Stimulated activated CD4-positive, alpha-beta T cell treated with anti-CD3 and anti-CD28 coated beads, TNF-alpha, amount 100 ng/mL, for 48 hours (primary cell): ENCODE measurements around the gene TBC1D1.
"Not testable (repeated sequence)": the region's sequence is repeated elsewhere in the genome, so short reads cannot be mapped to it uniquely, and the experiment has no call there.

Experiments used
- DNase-seq, 3 donors: peaks; one replicate each; pipeline ENCODE4 v3.0.0-alpha.2; 2020; ENCODE audit warnings: low read depth in 3 of 3

Gene TBC1D1

GRCh38 chr4:37889849-37890800 lies 759 bp upstream of the TBC1D1 start:
- peak in 1 of 3 donors; percentile 14 for DNase-seq

DNA sequence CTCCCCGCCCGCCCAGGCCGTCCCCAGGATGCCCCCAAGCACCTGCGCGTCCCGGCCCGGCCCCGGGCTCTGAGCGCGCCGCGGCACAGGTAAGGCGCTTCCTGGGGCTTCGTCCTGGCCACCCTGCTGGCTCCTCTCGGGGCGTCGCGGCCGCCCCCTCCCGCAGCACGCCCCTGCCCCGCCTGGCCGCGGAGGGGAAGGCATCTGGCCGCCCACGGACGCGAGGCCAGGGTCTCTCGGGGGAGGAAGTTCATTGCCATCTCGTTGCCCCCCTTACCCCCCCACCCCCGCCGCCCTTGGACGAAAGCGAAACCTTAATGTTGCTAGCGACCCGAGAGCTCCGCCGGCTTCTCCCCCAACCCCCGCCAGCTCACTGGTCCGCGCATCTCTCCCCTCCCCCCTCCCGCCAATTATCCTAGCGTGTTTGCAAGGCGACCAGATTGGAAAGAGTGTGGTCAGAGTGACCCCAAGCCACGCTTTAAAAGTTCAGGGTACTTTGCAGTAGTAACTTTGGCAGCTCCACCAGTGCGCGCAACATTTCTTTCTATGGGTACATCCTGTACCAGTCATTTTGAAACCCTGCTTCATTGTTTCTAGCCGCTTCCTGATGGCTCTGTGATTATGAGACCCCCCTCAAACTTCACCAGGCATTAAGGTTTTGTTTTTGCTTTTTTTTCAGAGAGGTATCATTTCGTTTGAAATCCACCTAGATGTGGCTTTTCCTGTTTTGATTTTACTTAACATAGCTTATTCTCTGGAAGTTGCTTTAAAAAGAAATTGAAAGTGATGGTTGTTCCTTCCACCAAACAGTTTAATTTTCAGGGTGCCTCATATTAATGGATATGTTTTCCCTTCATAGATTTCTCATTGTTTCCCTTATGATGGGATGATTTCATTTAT lies 626 bp downstream of the TBC1D1 start:
- peak; percentile 20 to 41 (median 33) for DNase-seq

GRCh38 chr4:37892641-37893040 lies 1.8 kb downstream of the TBC1D1 start:
- peak; percentile 33 to 49 (median 33) for DNase-seq

GRCh38 chr4:37893164-37893563 lies 2.3 kb downstream of the TBC1D1 start:
- DNase-seq: no peak

GRCh38 chr4:37895271-37895670 lies 4.4 kb downstream of the TBC1D1 start:
- DNase-seq: no peak

DNA sequence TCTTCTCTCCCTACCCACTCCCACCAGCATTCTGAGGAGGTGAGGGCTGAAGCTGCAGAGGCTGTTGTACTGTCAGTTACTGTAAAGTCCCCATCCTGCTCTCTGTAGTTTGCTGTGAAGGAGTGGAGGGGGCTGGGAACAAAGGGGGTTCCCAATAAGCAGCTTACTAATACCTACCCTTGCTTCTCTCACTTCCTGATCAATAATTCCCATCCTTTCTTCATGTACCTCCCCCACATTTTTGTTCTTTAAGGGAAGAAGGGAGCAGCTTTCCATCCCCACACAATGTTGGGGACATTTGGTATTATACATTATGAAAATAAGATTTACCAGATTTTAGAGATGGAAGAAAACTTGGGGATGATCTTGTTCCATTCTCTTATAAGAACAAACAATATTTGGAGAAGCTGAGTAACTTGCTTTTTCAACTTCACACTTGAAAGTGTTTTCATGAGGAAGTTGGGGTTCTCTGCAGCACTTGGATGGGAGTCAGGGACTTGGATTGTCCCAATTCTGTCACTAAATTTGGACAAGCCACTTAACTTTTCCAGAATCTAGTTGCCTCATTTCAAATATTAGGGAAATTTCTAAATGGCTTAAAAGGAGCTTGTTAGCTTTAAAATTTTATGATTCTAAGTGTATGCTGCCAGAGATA lies 5.4 kb downstream of the TBC1D1 start:
- DNase-seq: no peak

DNA sequence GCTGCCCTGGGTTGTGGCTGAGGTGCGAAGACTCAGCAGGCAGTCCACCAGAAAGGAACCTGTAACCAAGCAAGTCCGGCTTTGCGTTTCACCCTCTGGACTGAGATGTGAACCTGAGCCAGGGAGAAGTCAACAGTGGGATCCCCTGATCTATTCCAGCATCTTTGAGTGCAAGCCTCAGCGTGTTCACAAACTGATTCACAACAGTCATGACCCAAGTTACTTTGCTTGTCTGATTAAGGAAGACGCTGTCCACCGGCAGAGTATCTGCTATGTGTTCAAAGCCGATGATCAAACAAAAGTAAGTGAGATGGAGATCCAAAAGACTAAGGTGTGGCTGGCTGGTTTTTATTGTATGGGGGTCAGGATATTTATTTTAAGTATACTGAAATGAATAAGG lies 11.3 kb downstream of the TBC1D1 start:
- DNase-seq: no peak

DNA sequence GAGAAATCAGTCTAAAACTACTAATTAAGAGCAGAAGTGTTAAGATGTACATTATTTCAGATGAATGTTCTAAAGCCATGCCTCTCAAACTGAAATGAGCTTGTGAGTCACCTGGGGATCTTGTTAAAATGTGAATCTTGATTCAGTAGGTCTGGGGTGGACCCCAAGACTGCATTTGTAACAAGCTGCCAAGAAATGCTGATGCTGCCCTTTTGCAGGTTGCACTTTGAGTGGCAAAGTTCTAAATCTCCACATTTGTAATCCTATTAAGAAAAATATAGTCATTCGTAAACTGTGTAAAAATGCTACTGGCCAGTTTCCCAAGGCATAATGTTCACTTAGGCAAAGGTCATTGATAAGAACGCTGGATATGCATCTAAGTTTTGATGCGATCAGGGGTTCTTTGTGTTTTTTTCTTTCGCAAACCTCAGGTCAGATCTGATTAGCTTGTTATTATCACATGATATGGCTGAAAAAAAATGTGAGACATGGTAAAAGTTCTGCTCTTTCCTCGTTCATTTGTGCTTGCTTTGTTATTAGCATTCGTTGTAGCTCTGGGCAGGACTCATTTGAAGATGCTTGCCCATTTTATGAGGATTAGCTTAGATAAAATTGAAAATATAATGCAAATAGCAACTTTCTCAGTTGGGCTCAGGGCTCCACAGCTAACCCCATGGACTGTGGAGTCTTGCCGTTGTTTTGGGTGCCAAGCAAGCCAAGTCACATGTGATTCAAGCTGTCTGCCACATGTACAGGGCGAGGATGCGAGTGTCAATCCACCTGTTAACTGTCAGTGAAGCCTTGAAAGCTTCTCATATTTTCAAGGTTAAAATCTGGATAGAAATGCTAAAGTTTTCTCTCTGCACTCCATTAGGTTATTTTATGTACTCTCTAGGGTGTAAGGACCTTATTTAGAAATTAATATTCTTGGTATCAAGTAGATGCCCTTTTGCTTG lies 12.1 kb downstream of the TBC1D1 start:
- DNase-seq: no peak

DNA sequence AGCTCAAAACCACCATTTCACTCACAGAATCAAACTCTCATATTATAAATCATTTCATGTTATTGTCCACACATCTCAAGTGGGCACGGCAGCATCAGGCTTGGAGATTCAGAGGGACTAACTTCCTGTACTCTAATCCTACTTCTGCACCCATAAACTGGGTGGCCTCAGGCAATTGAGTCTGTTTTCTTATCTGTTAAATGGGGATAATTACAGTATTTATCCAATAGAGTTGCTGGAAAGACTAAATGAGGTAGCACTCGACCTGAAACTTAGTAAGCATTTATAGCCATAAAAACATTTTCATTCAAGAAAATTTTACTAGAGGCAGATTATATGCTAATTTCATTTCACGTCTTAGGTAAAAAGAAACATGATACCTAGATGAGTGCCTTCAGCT lies 13.0 kb downstream of the TBC1D1 start:
- DNase-seq: no peak

- DNase-seq: no peak
Measured at GRCh38 chr4:37904824-37905223, 13.9 kb downstream of the TBC1D1 start.

DNA sequence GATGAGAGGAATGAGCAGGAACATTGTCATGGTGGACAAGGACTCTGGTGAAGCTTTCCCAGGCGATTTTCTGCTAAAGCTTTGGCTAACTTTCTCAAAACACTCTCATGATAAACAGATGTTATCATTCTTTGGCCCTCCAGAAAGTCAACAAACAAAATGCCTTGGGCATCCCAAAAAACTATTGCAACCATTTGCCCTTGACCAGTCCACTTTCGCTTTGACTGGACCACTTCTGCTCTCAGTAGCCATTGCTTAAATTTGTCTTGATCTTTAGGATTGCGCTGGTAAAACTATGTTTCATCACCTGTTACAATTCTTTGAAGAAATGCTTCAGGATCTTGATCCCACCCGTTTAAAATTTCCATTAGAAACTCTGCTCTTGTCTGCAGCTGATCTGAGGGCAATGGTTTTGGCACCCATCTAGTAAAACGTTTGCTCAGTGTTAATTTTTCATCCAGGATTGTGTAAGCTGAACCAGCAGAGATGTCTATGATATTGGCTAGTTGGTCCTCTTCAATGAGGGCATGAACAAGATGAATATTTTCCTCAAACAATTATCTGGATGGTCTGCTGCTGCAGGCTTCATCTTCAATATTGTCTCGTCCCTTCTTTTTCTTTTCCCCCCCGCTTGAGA lies 14.8 kb downstream of the TBC1D1 start:
- no peak for DNase-seq

DNA sequence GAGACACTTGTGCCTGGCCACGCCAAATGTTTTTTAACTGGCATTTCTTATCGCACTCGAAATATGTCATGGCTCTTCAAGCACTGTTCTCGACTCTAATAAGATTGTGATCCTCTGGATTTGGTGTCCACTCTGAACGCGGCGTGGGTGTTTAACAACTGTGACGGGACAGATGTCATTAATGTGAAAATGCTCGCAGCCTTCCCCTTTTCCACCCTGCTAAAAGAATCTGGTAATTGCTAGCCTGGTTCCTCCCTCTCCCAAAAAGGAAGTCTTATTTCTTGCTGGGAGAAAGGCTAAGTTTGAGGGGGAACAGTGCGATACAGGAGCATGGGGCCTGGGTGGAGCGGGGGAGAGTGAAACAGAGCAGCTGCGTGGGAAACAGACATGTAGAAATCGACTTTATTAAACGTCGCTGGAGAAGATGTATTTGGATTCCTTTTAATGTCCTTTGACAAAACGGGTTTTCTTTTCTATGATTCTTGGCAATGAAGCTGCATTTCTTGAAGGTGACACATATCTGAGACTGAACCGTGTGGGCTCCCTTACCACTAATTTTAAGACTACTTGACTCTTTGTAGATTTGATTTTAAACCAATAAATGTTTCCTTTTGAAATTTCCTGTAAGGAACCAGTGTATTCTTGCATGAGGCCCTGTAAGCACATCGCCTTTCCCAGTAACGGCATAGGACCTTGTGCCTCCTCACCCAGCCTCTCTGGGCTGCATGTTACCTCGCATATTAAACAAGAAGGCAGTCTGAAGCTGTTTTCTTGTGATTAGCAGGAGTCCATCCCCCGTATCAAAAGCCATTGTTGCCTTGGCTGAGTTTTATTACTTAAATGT lies 17.8 kb downstream of the TBC1D1 start:
- DNase-seq: no peak

DNA sequence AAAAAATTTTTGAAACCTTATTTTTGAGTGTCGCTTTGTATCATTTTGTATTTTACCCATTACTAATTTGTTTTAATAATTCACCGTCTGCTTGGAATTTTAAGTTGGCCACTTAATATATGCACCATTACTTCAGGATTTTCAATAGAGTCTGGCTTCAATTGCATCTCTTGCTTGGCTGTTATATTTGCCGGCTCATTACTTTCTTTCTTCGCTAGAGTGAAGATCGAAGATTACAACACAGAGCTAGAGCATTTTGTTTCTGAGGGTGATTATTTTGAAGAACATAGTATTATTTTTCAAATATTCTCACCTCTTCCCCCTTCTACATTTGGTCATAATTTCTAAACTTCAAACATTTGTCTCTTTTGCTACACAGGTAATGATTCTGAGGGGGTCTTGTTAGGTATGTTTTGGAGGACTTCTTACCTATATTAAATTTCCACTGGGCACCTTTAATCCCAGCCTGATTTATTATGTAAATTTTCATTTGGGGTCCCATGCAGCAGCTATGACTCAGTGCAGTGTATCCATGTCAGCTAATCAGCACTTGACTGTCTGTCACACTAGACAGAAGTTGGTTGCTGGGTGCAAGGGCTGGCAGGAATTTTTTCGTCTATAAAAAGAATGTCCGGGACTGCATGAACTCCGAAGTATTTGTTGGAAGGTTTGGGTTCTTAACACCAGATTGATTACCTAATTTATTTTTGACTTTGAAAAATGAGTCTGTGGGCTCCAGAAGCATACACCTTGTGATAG lies 18.6 kb downstream of the TBC1D1 start:
- no peak for DNase-seq

DNA sequence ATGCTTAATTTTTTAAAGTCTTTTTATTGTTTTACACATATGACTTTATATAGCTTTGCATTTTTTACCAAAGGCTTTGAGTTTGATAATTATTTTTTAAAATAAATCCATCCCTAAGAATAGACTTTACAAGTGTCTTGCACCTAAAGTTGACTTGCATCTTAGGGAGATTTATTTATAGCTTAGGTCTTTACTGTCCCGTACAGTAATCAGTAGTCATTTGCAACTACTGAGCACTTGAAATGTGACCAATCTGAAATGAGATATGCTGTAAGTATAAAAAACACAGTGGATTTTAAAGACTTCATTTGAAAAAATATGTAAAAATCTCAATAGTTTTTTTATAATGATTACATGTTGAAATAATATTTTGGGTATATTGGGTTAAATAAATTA lies 19.2 kb downstream of the TBC1D1 start:
- no peak for DNase-seq

DNA sequence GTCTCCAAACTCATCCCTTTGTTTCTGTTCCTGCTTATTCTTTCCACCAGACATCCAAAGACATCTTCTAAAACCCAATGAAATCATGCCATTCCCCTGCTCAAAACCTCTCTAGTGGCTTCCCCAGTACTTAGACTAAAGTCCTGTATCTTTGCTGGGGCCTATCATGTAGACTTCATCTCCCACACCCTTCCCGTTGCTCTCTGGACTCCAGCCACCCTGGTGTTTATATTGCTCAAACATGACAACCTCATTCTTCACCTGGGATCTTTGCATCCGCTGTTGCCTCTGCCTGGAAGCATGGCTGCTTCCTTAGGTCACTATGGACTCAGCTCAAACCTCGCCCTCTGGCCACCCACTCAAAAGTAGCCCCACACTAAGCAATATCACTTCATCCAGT lies 23.7 kb downstream of the TBC1D1 start:
- no peak for DNase-seq

- no peak for DNase-seq
Measured at GRCh38 chr4:37917388-37917787, 26.5 kb downstream of the TBC1D1 start.

DNA sequence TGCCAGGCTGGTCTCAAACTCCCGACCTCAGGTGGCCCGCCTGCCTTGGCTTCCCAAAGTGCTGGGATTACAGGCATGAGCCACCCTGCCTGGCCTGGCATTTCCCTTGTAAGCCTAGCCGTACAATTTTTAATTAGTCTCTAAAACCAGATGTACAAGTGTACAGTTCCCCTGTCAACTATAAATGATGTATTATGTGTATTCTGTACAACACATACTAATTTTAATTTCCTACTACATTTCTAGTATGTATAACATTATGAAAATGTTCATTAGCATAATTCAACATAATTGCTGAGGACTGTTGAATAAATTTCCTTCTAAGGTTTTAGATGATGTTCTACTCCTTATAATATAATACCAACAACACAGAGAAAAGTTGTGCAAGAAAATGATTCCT lies 27.8 kb downstream of the TBC1D1 start:
- no peak for DNase-seq

DNA sequence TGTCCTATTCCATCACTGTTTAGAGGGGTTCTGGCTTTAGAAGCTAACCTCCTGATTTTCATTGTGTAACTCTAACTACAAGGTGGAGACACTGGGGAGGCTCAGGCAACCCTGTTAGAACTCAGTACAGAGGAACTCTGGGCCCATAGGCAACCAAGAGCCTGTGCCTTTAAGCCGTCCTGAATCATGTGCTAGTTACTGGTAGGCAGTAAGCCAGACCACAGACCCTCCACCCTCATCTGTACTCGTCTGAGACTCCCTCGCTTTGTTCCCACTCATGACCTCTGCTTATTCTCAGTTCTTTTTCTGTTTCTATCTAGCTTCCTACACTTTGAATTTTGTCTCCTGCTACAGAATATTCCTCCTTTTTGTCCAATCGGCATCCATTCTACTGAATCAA lies 31.4 kb downstream of the TBC1D1 start:
- DNase-seq: no peak

GRCh38 chr4:37923089-37923488 lies 32.2 kb downstream of the TBC1D1 start:
- DNase-seq: not testable (repeated sequence)
